Hepatocyte (in vitro differentiated cells): ENCODE results near the gene SCYGR6.

Source experiments
- CTCF ChIP-seq: fragments of 200-600 bp; sonication (generic); IDR thresholded peaks from 2 replicates; pipeline ENCODE4 v1.5.1; 2016; ENCODE audit warnings: antibody characterized with exemption, mild to moderate bottlenecking; ENCODE audit not compliant: poor library complexity
- EZH2 ChIP-seq: fragments of 200-600 bp; sonication (generic); IDR thresholded peaks from 2 replicates; pipeline ENCODE4 v1.6.1; 2016; ENCODE audit warnings: antibody characterized with exemption, mild to moderate bottlenecking, borderline replicate concordance
- EZH2phosphoT487 ChIP-seq: fragments of 200-600 bp; sonication (generic); IDR thresholded peaks from one replicate; pipeline ENCODE4 v1.6.1; 2018; ENCODE audit warnings: antibody characterized with exemption, mild to moderate bottlenecking, low read depth, moderate library complexity; ENCODE audit not compliant: unreplicated experiment, severe bottlenecking

- no peak for TF ChIP-seq CTCF
- TF ChIP-seq EZH2phosphoT487 = no peak
- no peak for TF ChIP-seq EZH2
These were observed 13.6 kb downstream of the SCYGR6 start for GRCh38 chr2:227710986-227711385.
